ENCODE results near the gene FOXJ3. TPM values are rescaled to one million over a fixed set of nuclear protein-coding genes. Genes with fewer than 3 reads are reported as not detected.

The FOXJ3 gene
- total and polyA plus RNA-seq, 2 of the 13 experiments (the other 11 are each of a cell fraction or from before 2014, with no cell fraction given), result 16.6 to 48.5 TPM

DNA sequence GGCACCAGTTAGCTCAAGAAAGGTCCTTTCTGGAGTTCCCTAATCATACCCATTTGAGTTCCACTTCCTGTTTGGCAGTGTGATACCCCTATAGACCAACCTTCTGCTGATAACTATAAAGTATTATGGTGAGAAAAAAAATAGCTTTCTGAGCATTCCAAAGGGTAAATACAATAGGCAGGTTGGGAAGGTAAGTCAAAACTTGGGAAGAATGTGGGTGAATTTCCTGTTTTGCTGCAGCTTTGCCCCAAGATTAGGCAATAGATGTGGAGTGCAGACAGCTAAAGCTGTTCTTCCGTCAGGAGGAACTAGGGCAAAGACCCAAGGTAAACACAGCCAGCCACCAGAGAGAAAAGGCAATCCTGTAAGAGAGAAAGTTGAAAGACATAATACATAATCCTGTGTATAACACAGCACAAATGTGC lies 120.6 kb downstream of the FOXJ3 start (continued):
- TF ChIP-seq EZH2 (conservative IDR thresholded peaks at IDR 0.05; ENCODE audit: low read depth, low read length), result no peak
- no peak for TF ChIP-seq ZNF576 (CRISPR knock-in tag; IDR thresholded peaks at IDR 0.05)
- TF ChIP-seq MIER2 (CRISPR knock-in tag; IDR thresholded peaks at IDR 0.05), result no peak
- TF ChIP-seq ZNF570 (CRISPR knock-in tag; IDR thresholded peaks at IDR 0.05; ENCODE audit: borderline replicate concordance), result no peak
- TF ChIP-seq POLR2AphosphoS5 (IDR thresholded peaks at IDR 0.05; ENCODE audit: low read depth, low read length), result no peak
- TF ChIP-seq EP300 (IDR thresholded peaks at IDR 0.05; ENCODE audit: low read depth in 2 of 2, low read length in 2 of 2), result peak in 1 of 2 experiments; percentile 67; a peak in 2 of 4 replicates
- peak; percentile 41; the same call in 1 of the 2 replicates for TF ChIP-seq EP300 (CRISPR knock-in tag; IDR thresholded peaks at IDR 0.05; ENCODE audit: borderline replicate concordance)
- no peak for TF ChIP-seq ZNF598 (CRISPR knock-in tag; IDR thresholded peaks at IDR 0.05; ENCODE audit: borderline replicate concordance)
- TF ChIP-seq, protein P1, sequence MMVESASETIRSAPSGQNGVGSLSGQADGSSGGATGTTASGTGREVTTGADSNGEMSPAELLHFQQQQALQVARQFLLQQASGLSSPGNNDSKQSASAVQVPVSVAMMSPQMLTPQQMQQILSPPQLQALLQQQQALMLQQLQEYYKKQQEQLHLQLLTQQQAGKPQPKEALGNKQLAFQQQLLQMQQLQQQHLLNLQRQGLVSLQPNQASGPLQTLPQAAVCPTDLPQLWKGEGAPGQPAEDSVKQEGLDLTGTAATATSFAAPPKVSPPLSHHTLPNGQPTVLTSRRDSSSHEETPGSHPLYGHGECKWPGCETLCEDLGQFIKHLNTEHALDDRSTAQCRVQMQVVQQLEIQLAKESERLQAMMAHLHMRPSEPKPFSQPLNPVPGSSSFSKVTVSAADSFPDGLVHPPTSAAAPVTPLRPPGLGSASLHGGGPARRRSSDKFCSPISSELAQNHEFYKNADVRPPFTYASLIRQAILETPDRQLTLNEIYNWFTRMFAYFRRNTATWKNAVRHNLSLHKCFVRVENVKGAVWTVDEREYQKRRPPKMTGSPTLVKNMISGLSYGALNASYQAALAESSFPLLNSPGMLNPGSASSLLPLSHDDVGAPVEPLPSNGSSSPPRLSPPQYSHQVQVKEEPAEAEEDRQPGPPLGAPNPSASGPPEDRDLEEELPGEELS (CRISPR knock-in tag; IDR thresholded peaks at IDR 0.05), result peak; percentile 91
- TF ChIP-seq ZNF687 (CRISPR knock-in tag; IDR thresholded peaks at IDR 0.05), result no peak
- TF ChIP-seq, protein P2, sequence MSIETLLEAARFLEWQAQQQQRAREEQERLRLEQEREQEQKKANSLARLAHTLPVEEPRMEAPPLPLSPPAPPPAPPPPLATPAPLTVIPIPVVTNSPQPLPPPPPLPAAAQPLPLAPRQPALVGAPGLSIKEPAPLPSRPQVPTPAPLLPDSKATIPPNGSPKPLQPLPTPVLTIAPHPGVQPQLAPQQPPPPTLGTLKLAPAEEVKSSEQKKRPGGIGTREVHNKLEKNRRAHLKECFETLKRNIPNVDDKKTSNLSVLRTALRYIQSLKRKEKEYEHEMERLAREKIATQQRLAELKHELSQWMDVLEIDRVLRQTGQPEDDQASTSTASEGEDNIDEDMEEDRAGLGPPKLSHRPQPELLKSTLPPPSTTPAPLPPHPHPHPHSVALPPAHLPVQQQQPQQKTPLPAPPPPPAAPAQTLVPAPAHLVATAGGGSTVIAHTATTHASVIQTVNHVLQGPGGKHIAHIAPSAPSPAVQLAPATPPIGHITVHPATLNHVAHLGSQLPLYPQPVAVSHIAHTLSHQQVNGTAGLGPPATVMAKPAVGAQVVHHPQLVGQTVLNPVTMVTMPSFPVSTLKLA (IDR thresholded peaks at IDR 0.05), result no peak
- no peak for TF ChIP-seq ZSCAN30 (CRISPR knock-in tag; IDR thresholded peaks at IDR 0.05)
- no peak for TF ChIP-seq ZNF597 (CRISPR knock-in tag; IDR thresholded peaks at IDR 0.05)
- TF ChIP-seq, protein P3, sequence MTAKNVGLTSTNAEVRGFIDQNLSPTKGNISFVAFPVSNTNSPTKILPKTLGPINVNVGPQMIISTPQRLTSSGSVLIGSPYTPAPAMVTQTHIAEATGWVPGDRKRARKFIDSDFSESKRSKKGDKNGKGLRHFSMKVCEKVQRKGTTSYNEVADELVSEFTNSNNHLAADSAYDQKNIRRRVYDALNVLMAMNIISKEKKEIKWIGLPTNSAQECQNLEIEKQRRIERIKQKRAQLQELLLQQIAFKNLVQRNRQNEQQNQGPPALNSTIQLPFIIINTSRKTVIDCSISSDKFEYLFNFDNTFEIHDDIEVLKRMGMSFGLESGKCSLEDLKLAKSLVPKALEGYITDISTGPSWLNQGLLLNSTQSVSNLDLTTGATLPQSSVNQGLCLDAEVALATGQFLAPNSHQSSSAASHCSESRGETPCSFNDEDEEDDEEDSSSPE (CRISPR knock-in tag; IDR thresholded peaks at IDR 0.05), result no peak
- TF ChIP-seq FOXK1 (CRISPR knock-in tag; IDR thresholded peaks at IDR 0.05; ENCODE audit: borderline replicate concordance, low read depth), result peak; percentile 91; the same call in 1 of the 2 replicates
- TF ChIP-seq ZNF660 (CRISPR knock-in tag; IDR thresholded peaks at IDR 0.05; ENCODE audit: borderline replicate concordance, low read depth), result no peak
- no peak for TF ChIP-seq SCMH1 (CRISPR knock-in tag; IDR thresholded peaks at IDR 0.05; ENCODE audit: borderline replicate concordance)
- peak; percentile 99 for TF ChIP-seq CEBPG (CRISPR knock-in tag; IDR thresholded peaks at IDR 0.05)
- no peak for TF ChIP-seq CENPX (CRISPR knock-in tag; IDR thresholded peaks at IDR 0.05)
- no peak for TF ChIP-seq ZNF138 (CRISPR knock-in tag; IDR thresholded peaks at IDR 0.05; ENCODE audit: low read depth)
